KBM-7 (cell line): Measurements from ENCODE around the gene USP35.
A peak's percentile ranks its signal among the peaks of the same experiment; 100 is the strongest.
"Not testable (repeated sequence)": the region's sequence is repeated elsewhere in the genome, so short reads cannot be mapped to it uniquely, and the experiment has no call there.

Experiments used
- DNase-seq: peaks from one replicate; pipeline ENCODE4 v3.0.0-alpha.2; 2015
- in situ Hi-C: fragments of 300-500 bp; cut with MboI; formaldehyde crosslinking; loops from 2 replicates; pipeline ENCODE4 v1.14.3; 2020; ENCODE audit warnings: low sequenced_read_pairs, low pct_unique_long_range_greater_than_20kb, mixed read lengths

USP35 gene

DNA sequence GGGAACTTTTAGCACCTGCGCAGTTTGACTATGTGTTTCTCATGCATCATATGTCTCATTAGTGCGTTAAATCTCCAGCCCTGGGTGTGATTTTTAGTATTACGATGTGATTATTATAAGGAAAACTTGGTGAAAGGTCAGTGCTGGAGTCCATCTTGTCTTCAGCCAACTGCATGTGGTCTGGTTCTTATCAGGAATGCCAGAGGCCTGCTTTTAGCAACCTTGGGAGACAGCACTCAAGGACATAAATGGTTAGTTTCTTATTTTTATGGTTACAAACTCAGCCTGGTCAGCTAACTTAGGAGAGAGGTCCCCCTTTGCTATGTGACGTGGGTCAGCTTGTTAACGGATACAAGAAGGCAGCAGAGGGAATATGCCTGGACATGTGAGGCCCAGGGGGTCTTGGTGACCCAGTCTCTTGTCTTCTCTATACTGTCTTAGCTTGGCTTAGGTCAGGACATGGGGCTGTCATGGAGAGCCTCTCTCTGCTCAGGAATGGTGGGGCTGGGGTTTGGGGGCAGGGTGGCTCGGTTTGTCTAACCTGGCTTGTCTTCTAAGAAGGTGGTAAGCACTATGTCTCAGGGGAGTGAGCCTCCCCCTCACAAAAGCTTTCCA is 21.8 kb upstream of the USP35 start:
- no peak for DNase-seq
- in situ Hi-C loops = no loop called here

DNA sequence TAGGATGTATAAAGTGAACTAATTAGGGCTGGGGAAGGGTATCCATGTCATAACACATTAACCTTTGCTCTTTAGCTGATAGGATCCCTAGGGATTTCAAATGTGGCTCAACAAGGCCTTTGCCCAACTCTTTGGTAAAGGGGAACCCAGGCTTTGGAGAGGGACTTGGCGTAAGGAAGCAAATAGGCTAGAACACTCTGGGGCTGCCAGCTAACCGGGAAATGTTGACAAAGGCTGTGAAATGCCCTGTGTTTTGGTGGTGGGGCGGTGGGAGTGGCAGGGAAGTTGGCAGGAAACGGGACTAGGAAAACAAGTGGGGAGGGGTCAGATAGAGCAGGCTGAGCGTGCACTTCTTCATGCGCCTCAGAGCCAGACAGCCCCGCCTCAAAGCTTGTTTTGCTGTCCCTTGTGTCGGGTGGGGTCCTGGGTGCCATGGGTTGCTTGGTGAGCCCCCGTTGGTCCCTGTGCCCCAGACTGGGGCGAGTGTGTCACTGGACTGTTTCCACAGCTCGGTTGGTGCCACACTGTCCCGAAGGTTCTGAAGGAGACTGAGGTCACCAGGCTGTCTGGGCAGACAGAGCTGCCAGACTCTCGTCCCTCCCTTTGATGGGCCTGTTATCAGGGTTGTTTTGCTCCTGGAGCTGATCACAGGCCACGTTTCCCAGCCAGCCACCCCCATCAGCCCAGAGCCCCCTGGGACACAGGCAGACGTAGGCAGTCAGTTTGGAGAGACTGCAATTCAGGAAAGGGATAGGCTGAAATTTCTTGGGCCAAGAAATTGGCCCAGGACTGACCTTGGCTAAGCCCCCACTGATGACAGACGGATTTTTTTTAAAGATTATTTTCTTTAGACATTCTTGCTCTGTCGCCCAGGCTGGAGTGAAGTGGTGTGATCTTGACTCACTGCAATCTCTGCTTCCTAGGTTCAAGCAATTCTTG is 19.9 kb upstream of the USP35 start:
- in situ Hi-C loops = no loop called here
- no peak for DNase-seq

DNA sequence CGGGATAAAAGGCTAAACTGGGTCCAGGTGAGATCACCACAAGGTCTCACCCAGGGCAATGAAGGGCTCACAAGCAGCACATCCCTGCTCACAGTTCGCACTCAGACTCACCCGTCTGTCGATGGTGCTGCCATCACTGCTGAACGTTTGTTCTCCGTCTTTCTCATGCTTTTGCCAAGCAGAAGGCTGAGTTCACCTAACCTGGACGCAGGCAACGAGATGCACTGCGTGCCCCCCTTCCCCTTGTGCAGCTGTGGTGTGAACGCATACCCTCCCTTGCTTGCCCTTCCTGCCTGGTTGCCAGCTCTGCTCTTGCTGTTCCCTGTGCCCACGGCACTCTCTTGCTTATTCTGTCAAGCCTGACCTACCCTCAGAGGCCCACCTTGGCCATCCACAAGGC is 18.3 kb upstream of the USP35 start:
- DNase-seq = no peak
- in situ Hi-C loops = no loop called here

DNA sequence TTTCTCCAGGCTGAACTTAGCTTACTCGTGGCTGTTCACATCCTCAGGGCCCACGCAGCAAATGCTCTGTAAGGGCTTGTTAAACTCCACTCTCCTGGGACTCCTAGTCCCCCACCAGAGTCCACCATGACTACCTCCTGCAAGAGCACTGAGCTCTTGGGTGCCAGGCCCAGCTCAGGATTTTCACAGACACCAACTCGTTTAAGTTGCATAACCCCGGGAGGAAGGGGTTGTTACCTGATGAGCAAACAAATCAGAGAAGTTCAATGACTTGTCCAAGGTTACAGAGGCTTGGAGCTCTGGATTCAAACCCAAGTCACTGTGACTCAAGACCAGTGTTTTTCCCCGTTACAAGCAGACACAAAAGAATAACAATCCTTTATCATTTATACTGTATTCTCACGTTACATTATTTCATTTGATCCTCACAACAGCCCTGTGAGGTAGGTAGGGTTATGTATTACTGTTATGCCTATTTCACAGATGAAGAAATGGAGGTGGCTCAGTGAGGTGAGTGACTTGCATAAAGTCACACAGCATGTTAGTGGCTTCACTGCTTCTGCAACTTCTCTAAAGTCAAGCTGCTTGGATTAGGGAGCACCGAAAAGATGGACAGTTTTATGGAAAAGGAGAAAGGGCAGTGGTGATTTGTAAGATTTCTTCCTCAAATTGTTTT is 17.7 kb upstream of the USP35 start:
- in situ Hi-C loops = no loop called here
- no peak for DNase-seq

DNA sequence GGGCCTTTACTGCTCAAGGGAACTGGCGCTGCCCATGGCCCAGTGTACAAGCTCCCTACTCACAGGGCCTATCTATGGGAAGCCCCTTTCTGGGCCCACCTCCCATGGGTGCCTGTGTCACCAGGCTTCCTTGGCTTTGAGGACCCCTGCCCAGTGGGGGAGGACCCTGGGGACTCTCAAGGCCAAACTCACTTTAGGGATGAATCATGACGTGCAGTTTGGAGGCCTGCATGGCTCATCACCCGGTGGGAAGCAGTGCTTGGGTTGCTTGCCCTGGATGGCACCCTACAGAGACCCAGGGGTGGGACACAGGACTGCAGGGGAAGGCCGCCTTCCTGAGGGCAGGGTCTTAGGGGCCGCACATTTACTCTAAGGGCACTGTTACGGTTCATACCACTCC is 16.8 kb upstream of the USP35 start:
- DNase-seq = no peak
- in situ Hi-C loops = no loop called here

DNA sequence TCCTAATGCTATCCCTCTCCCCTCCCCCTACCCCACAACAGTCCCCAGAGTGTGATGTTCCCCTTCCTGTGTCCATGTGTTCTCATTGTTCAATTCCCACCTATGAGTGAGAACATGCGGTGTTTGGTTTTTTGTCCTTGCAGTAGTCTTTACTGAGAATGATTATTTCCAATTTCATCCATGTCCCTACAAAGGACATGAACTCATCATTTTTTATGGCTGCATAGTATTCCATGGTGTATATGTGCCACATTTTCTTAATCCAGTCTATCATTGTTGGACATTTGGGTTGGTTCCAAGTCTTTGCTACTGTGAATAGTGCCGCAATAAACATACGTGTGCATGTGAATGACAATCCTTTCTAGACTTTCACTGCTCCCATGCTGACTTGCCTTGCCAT is 12.9 kb upstream of the USP35 start:
- in situ Hi-C loops = not testable (repeated sequence)

DNA sequence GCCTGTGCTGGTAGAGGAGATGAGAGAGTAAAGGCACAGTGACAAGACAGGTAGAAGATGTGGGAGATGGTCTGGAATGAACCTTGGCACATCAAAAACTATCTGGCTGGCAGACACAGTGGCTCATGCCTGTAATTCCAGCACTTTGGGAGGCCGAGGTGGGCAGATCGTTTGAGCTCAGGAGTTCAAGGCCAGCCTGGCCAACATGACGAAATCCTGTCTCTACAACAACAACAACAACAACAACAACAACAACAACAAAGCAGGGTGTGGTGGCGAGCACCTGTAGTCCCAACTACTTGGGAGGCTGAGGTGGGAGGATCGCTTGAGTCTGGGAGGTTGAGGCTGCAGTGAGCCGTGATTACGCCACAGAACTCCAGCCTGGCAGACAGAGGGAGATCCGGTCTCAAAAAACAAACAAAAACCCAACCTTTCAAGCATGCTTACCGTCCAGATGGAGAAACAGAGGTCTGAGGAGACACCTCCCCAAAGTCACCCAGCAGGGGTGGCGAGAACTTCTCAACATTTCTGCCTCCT is 12.0 kb upstream of the USP35 start:
- in situ Hi-C loops = no loop called here

More for the DNA sequence above, 12.9 kb upstream of the USP35 start:
- not testable (repeated sequence) for DNase-seq

DNA sequence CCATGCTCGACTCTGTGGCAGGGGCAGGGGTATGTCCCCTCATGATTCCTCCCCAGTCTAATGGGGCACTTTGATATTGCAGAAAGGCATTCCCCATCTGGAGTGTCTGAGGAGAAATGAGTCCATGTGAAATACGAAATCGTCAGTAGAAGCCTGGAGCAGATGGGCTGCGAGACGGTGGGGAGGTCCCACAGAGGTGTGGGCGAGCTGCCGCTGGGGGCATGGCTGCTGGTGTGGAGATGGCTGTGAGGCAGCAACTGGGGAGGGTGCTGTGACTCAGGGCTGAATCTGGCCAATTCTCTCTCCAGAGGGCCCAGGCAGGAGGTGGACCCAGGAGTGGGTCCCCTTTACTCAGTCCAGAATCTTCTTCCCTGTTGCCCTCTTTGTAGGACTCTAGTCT is 11.5 kb upstream of the USP35 start:
- DNase-seq = no peak
- in situ Hi-C loops = no loop called here

More for the DNA sequence above, 12.0 kb upstream of the USP35 start:
- DNase-seq = no peak

DNA sequence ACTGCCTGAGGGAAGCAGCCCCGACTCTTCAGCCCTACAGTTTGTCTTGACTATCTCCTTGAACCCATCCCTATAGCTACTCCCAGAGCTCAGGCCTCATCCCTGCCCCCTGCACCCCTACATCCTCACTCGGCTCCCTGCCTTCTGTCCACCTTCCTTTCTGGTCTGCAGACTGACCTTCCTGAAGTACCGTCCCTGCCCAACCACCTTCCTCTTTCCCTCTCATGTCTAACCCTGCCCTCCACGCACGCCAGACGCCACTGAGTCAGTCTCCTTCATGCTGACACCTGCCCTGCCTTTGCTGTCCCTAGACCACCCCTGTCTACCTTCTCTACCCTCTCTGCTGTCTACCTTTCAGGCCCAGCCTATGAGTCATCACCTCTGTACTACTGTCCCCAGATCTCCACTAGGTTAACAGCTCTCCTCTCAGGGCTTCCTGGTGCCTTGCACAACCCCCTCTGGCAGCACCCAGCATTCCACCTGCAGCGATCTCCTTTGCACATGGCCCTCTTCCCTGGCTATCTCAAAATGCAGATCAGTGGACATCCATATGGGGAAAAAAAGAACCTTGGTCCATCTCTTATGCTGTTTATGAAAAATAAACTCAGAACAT is 9.2 kb upstream of the USP35 start:
- in situ Hi-C loops = no loop called here
- no peak for DNase-seq

DNA sequence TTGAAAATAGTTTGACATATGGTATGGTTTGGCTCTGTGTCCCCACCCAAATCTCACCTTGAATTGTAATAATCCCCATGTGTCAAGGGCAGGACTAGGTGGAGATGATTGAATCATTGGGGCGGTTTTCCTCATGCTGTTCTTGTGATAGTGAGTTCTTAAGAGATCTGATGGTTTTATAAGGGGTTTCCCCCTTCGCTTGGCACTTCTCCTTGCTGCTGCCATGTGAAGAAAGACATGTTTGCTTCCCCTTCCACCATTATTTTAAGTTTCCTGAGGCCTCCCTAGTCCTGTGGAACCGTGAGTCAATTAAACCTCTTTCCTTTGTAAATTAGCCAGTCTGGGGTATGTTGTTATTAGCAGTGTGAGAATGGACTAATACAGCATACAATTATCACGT is 8.0 kb upstream of the USP35 start:
- no peak for DNase-seq
- in situ Hi-C loops = no loop called here

DNA sequence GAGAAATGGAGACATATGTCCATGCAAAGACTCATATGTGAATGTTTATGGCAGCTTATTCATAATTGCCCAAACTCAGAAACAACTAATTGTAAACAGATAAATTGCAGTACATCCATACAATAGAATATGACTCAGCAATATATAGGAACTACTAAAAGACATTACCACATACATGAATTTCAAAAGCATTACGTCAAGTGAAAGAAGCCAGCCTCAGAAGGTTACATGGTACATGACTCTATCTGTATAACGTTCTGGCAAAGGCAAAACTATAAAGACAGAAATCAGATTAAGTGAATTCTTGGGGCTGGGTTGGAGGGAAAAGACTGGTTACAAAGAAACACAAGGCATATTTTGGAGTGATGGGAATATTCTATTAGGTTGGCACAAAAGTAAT is 7.5 kb upstream of the USP35 start:
- in situ Hi-C loops = no loop called here
- no peak for DNase-seq

DNA sequence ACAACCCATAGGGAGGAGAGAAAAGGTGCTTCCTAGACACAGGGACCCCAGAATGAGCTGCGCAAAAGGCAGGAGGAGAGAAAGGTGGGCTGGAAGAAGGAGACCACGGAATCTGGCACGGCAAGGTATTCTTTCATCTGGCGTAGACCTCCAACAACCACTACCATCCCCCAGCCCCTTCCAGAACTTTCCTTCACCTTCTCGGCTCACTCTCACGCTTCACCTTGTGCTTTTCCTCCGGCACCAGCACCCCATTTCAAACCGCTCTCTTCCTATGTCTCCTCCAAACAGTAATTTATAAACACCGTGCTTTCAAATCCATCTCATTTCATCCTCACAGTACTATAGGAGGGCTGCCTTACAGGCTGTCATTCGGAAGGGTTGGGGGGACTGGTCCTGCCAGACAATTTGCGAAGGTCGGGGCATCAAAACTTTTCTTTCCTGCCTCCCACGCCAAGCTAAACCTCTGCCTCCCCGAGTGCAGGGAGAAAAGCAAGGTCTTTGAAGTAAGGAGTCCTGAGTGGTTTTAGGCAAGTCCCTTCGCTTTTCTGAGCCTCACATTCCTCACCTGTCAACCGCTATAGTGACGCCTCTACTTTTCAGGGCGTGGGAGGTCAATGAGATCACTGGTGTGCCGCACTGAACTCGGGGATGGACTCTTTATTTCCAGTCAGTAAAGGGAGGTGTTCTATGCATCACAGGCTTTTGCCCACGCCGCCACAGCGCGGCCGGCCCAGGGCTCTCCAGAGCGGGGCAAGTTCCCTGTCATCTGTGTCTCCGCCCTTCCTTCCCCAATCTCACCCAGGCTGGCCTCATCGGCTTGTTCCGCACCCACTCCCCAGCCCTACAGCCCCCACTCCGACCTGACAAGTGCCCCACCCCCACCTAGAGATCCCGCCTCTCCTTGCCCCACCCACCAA is 1.1 kb upstream of the USP35 start:
- in situ Hi-C loops = no loop called here
- DNase-seq = peak; percentile 92

DNA sequence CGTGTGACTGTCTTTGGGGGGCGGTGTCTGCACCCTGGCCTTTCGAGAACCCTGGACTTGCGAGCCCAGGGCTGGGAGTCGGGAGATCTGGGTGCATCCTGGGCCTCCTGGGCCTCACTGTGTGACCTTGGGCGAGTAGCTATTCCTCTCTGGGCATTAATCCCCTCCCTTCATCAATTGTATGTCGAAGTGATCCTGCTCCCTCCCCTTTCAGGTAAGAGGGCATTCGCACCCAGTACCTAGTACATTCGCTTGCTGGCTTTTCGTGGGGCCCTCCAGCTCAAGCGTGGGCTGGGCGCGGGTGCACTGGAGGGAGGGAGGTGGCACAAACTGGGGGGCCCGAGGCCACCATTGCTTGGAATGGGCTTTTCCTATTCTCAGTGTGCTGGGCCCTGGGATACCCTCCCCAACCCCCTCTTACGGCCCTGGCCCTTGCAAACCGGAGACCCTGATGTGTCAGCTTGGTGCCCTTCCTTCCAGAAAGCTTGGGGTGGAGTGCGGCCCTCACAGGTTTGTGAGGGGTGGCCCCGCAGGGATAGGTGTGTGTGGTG is 530 bp downstream of the USP35 start:
- in situ Hi-C loops = no loop called here
- no peak for DNase-seq

DNA sequence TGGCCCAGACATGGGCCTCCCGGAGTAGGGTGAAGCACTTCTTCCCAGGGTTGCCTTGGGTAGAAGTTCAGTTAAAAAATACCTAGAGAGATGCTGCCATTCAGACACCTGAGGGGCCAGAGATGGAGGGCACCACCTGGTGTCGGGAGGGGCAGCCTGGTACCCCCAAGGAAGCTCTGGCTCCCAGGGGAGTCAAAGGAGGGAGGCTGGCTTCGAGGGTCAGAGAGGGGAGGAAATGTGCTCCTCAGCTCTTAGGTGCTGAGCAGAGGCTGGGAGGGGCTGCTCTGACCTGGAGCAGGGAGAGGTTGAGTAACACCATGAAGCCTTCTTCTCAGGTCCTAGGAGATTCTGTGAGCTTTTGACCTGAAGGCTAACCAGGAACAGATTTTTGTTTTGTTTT is 1.1 kb downstream of the USP35 start:
- in situ Hi-C loops = no loop called here
- no peak for DNase-seq

DNA sequence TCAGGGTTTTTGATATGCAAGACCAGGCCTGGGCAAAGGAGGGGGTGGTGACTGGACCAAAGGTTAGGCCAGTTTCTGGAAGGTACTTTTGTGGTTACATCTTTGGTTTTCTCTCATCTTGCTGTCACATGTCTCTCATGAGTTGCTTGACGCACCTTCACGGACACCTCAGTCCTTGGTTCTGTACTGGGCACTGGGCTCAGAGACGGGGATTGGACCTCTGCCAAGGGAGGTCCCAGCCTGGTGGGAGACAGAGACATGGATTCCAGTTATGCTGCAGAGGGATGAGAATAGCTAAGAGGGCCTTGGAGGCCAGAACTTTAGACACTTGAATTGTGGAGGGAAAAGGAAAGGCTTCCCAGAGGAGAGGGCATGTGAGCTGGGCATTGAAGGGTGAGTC is 1.7 kb downstream of the USP35 start:
- no peak for DNase-seq

DNA sequence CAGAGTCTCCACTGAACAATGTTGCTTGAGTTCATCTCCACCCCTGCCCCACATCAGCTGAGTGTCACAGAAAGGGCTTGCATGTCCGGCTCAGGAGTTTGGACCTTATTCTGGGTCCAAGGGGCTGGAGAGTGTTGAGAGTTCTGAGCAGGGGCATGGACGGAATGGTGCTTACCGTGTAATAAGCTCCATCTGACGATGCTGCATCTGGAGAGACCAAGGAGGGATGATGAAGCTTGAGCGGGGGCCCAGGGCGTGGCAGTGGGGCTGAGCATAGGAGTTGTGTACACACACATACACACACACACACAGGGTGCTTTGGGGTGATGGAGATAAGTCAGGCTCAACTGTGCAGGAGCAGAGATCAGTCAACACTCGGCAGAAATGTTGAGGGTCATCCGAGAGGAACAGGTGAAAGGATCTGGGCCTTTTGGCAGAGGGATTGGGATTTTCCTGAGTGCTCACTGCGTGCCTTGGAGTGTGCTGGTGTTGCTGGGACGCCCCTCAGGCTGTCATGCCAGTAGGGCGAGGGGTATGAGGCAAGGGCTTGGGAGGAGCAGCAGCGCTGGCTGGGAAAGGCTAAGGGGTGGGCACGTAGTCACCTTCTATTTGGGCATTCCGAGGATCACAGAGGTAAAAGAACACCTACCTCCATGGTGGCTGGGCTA is 2.3 kb downstream of the USP35 start:
- in situ Hi-C loops = no loop called here
- no peak for DNase-seq

More for the DNA sequence above, 1.7 kb downstream of the USP35 start:
- in situ Hi-C loops = no loop called here

DNA sequence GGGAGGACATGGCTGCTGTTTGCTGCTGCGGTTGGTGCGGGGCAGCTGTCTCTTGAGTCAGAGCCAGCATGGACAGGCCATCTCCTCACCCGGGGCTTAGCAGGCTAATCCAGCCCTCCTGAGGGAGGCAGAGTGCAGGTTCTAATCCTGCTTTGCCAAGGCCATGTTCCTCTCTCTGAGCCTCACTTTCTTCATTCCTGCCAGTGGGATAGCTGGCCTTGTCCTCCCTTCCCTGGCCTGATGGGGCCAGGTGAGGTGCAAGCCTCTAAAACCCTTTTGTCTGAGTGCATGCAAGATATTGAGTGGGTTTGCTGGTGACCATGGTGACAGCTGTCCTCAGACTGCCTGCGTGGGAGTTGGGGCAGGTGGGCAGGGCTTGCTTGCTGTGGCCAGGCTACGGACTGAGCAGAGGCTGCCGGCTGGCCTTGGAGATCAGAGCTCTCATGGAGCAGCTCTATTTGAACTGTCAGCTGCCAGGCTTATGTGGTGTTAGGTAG is 3.6 kb downstream of the USP35 start:
- in situ Hi-C loops = no loop called here
- DNase-seq = no peak
